ENCODE measurements around the gene COL4A4. TPM values are rescaled to one million over a fixed set of nuclear protein-coding genes. Genes with fewer than 3 reads are reported as not detected.

Gene COL4A4
- total and polyA plus RNA-seq, 2 experiments from 2014 or later, result 1.3 to 3.1 TPM

- Histone ChIP-seq H4K20me1 (replicated peaks; ENCODE audit: insufficient read depth) (no peaks in the 10 kb centered on the region), H3F3A (replicated peaks; ENCODE audit: low read depth) (no peaks in the 10 kb centered on the region), H3K79me2 (replicated peaks; ENCODE audit: insufficient read depth) (no peaks in the 10 kb centered on the region), H3K4me1 (ENCODE audit: insufficient read depth) (no peaks in the 10 kb centered on the region), H3K27ac (ENCODE audit: low read depth) (no peak overlapping the region), H3K27me3 (ENCODE audit: insufficient read depth) (no peaks in the 10 kb centered on the region), H3K9me2 (ENCODE audit: insufficient read depth) (no peaks in the 10 kb centered on the region), H3K4me3 (no peak overlapping the region), H3K4me2 (no peak overlapping the region), H3K36me3 (ENCODE audit: insufficient read depth) (no peaks in the 10 kb centered on the region), H2AFZ (no peak overlapping the region)
- H3K9me3 Mint-ChIP-seq, result no peaks in the 10 kb centered on the region
- ATAC-seq, result no peak
- no peak for DNase-seq (ENCODE audit: low spot score)
- no peaks in the 10 kb centered on the region for H3K36me3 Mint-ChIP-seq (ENCODE audit: low read depth)
- no peaks in the 10 kb centered on the region; the same call in 2 of the 3 replicates for H3K4me1 Mint-ChIP-seq
- no peak overlapping the region for H3K4me3 Mint-ChIP-seq
- no peaks in the 10 kb centered on the region for H3K27me3 Mint-ChIP-seq (ENCODE audit: insufficient read depth, low read depth, poor library complexity)
- H3K27ac Mint-ChIP-seq, result no peak overlapping the region
- TF ChIP-seq CREB1 (CRISPR knock-in tag; IDR thresholded peaks at IDR 0.05; ENCODE audit: low read depth), result no peak
- no peak for TF ChIP-seq ZNF331 (CRISPR knock-in tag; IDR thresholded peaks at IDR 0.05; ENCODE audit: low read depth)
- TF ChIP-seq STAT1 (IDR thresholded peaks at IDR 0.05; ENCODE audit: unreplicated experiment), result no peak
- no peak for TF ChIP-seq NANOG (IDR thresholded peaks at IDR 0.05; ENCODE audit: borderline replicate concordance)
Measured at GRCh38 chr2:227010433-227010832, 153.6 kb downstream of the COL4A4 start.

- Histone ChIP-seq H3K4me2 (no peak overlapping the region), H2AFZ (no peak overlapping the region), H3K9me2 (ENCODE audit: insufficient read depth) (no peaks in the 10 kb centered on the region), H3K27me3 (ENCODE audit: insufficient read depth) (no peaks in the 10 kb centered on the region), H3K27ac (ENCODE audit: low read depth) (no peak overlapping the region), H4K20me1 (replicated peaks; ENCODE audit: insufficient read depth) (no peaks in the 10 kb centered on the region), H3K36me3 (ENCODE audit: insufficient read depth) (no peaks in the 10 kb centered on the region), H3K4me1 (ENCODE audit: insufficient read depth) (no peaks in the 10 kb centered on the region), H3F3A (replicated peaks; ENCODE audit: low read depth) (no peaks in the 10 kb centered on the region), H3K79me2 (replicated peaks; ENCODE audit: insufficient read depth) (no peaks in the 10 kb centered on the region), H3K4me3 (no peak overlapping the region)
- Mint-ChIP-seq H3K36me3 (ENCODE audit: low read depth) (no peaks in the 10 kb centered on the region), H3K9me3 (no peaks in the 10 kb centered on the region), H3K27me3 (ENCODE audit: insufficient read depth, low read depth, poor library complexity) (peaks cover 2% of the 10 kb centered on the region), H3K4me3 (no peak overlapping the region), H3K4me1 (no peaks in the 10 kb centered on the region; the same call in 2 of the 3 replicates), H3K27ac (no peak overlapping the region)
- DNase-seq (ENCODE audit: low spot score) (no peak), ATAC-seq (no peak)
- TF ChIP-seq CREB1 (CRISPR knock-in tag; IDR thresholded peaks at IDR 0.05; ENCODE audit: low read depth), result no peak
- TF ChIP-seq EZH2 (IDR thresholded peaks at IDR 0.05; ENCODE audit: low read depth, unreplicated experiment), result no peak
- no peak for TF ChIP-seq REST (IDR thresholded peaks at IDR 0.05; ENCODE audit: unreplicated experiment)
- TF ChIP-seq ZNF114 (CRISPR knock-in tag; IDR thresholded peaks at IDR 0.05), result no peak
- TF ChIP-seq NANOG (IDR thresholded peaks at IDR 0.05; ENCODE audit: borderline replicate concordance), result no peak
- no peak for TF ChIP-seq JUNB (IDR thresholded peaks at IDR 0.05; ENCODE audit: unreplicated experiment)
- TF ChIP-seq CTCF (conservative IDR thresholded peaks at IDR 0.05; ENCODE audit: low read depth in 2 of 2), result no peak
- TF ChIP-seq POLR2AphosphoS5 (IDR thresholded peaks at IDR 0.05; ENCODE audit: low read depth), result no peak
- TF ChIP-seq STAT1 (IDR thresholded peaks at IDR 0.05; ENCODE audit: unreplicated experiment), result no peak
- TF ChIP-seq EZH2phosphoT487 (IDR thresholded peaks at IDR 0.05; ENCODE audit: unreplicated experiment), result no peak
- no peak for TF ChIP-seq ZNF331 (CRISPR knock-in tag; IDR thresholded peaks at IDR 0.05; ENCODE audit: low read depth)
Measured at GRCh38 chr2:227007940-227008339, 156.1 kb downstream of the COL4A4 start.
